Measurements from ENCODE around the gene PLA2G6. TPM values are rescaled to one million over a fixed set of nuclear protein-coding genes. Genes with fewer than 3 reads are reported as not detected.

PLA2G6 gene
- total RNA-seq, 1 donor from 2014 or later = 22.5 TPM

- DNase-seq (ENCODE audit: low spot score) = no peak
These were observed 46.8 kb upstream of the PLA2G6 start for GRCh38 chr22:38228326-38228872.

GRCh38 chr22:38226853-38227649, 45.4 kb upstream of the PLA2G6 start:
- Mint-ChIP-seq H3K4me3 (ENCODE audit: unreplicated experiment) (no peak overlapping the region), H3K4me1 (ENCODE audit: unreplicated experiment) (peaks cover 29% of the 10 kb centered on the region), H3K27me3 (ENCODE audit: unreplicated experiment) (peaks cover 11% of the 10 kb centered on the region), H3K27ac (ENCODE audit: unreplicated experiment) (no peak overlapping the region), H3K36me3 (ENCODE audit: low read depth, unreplicated experiment) (peaks cover 16% of the 10 kb centered on the region), H3K9me3 (ENCODE audit: unreplicated experiment) (no peaks in the 10 kb centered on the region)
- no peak for DNase-seq (ENCODE audit: low spot score)
- TF ChIP-seq CTCF (IDR thresholded peaks at IDR 0.05; ENCODE audit: unreplicated experiment) = no peak

More at GRCh38 chr22:38228326-38228872, 46.8 kb upstream of the PLA2G6 start:
- H3K4me1 Mint-ChIP-seq (ENCODE audit: unreplicated experiment) = peaks cover 23% of the 10 kb centered on the region
- peaks cover 11% of the 10 kb centered on the region for H3K27me3 Mint-ChIP-seq (ENCODE audit: unreplicated experiment)
- H3K9me3 Mint-ChIP-seq (ENCODE audit: unreplicated experiment) = no peaks in the 10 kb centered on the region
- H3K36me3 Mint-ChIP-seq (ENCODE audit: low read depth, unreplicated experiment) = peaks cover 13% of the 10 kb centered on the region
- peak overlapping the region; percentile 83 for H3K4me3 Mint-ChIP-seq (ENCODE audit: unreplicated experiment)
- TF ChIP-seq CTCF (IDR thresholded peaks at IDR 0.05; ENCODE audit: unreplicated experiment) = no peak
- peak overlapping the region; percentile 81 for H3K27ac Mint-ChIP-seq (ENCODE audit: unreplicated experiment)

GRCh38 chr22:38223289-38223960, 41.8 kb upstream of the PLA2G6 start:
- no peak for TF ChIP-seq CTCF (IDR thresholded peaks at IDR 0.05; ENCODE audit: unreplicated experiment)
- peaks cover 21% of the 10 kb centered on the region for H3K27me3 Mint-ChIP-seq (ENCODE audit: unreplicated experiment)
- peaks cover 15% of the 10 kb centered on the region for H3K4me1 Mint-ChIP-seq (ENCODE audit: unreplicated experiment)
- no peaks in the 10 kb centered on the region for H3K9me3 Mint-ChIP-seq (ENCODE audit: unreplicated experiment)
- peak overlapping the region; percentile 37 for H3K27ac Mint-ChIP-seq (ENCODE audit: unreplicated experiment)
- H3K4me3 Mint-ChIP-seq (ENCODE audit: unreplicated experiment) = no peak overlapping the region
- peaks cover 15% of the 10 kb centered on the region for H3K36me3 Mint-ChIP-seq (ENCODE audit: low read depth, unreplicated experiment)
- DNase-seq (ENCODE audit: low spot score) = no peak

- Mint-ChIP-seq H3K4me1 (ENCODE audit: unreplicated experiment) (peaks cover 20% of the 10 kb centered on the region), H3K9me3 (ENCODE audit: unreplicated experiment) (no peaks in the 10 kb centered on the region), H3K36me3 (ENCODE audit: low read depth, unreplicated experiment) (peaks cover 14% of the 10 kb centered on the region), H3K27me3 (ENCODE audit: unreplicated experiment) (peaks cover 21% of the 10 kb centered on the region), H3K4me3 (ENCODE audit: unreplicated experiment) (no peak overlapping the region), H3K27ac (ENCODE audit: unreplicated experiment) (no peak overlapping the region)
- no peak for TF ChIP-seq CTCF (IDR thresholded peaks at IDR 0.05; ENCODE audit: unreplicated experiment)
- DNase-seq (ENCODE audit: low spot score) = no peak
These were observed 41.1 kb upstream of the PLA2G6 start for GRCh38 chr22:38222797-38223119.
